ENCODE results near the gene HEATR5B.
"Not testable (repeated sequence)": the region's sequence is repeated elsewhere in the genome, so short reads cannot be mapped to it uniquely, and the experiment has no call there.

Gene HEATR5B

DNA sequence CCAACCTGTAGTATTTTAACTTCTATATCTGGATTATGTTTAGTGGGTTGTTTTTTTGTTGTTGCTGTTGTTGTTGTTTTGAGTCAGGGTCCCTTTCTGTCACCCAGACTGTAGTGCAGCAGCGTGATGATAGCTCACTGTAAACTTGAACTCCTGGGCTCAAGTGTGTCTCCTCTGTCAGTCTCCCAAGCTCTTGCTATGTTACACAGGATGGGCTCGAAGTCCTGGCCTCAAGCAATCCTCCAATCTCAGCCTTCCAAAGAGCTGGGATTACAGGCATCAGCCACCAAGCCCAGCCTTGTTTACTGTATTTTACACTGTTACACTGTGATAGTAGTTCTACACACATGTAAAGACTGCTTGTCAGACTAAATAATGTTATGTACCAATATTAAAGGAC is 108.1 kb downstream of the HEATR5B start:
- DNase-seq = no peak

DNA sequence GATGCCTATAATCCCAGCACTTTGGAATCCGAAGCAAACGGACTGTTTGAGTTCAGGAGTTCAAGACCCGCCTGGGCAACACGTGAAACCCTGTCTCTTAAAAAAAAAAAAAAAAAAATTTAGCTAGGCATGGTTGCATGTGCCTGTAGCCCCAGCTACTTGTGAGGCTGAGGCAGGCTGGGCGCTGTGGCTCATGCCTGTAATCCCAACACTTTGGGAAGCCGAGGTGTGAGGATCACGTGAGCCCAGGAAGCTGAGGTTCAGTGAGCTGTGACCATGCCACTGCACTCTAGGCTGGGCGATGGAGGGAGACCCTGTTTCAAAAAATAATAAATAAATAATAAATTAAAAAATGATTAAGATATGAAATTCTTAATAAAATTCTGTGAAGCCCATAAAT is 108.9 kb downstream of the HEATR5B start:
- DNase-seq = no peak

DNA sequence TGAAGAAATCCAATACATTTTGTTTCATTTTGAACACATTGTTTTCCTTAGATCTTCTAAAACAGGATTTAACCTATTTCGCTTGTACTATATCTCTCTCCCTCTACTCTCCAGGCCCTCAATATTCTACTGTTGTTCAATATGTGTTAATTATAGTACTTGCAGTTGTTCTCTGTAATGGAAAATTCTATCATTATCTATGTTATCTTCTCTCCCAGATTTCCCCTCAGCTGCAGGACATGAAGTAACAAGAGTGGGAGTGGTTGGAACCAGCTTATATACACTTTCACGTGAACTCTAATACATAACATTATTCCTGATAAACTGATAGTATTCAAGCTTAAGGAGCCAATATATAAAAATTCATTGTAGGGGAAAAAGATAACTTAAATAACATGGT is 110.9 kb downstream of the HEATR5B start:
- DNase-seq = no peak

DNA sequence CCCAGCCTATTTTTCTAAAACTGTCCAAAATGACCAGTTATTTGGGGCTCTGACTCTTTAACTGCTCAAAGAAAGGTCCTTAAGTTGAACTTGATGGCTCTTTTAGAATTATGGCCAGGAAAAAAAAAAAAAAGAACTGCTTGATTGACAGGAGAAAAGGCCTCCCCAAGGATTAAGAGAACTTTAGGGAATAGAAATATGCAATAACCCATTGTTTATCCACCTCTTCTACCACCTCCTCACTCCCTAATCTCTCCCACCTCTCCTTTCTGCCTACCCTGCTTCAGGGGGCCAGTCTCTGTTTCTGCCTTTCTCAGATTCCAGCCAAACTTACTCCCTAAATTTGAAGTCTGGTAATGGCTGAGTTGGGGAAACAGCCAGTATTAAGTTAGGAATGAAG is 112.2 kb downstream of the HEATR5B start:
- DNase-seq = no peak

DNA sequence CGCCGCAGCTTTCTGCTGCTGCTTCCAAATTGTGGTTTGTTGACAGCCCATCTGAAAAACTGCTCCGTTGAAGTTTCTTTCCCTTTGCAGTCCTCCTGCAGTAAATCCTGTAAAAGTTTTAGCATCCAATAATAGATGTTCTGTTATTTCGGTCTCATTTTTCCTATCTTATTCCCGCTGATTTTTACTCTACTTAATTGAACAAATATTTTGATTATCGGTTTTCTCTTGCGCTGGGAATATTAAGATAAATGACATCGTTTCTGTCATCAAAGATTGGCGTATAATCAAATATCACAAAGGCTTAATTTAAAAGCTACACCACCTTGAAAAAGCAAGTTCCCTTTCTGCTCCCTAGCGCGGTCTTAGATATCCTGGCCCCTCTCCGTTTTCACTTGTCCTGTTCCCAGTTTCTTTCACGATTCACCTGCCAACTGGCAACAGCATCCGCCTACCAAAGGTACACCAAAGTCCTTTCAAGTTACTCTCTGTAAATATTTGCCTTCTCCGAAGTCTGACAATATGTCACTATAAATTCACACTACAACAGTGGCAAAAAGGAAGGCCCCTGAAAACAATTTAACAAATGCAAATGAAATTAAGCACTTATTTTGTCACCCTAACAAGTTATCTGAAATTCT is 116.8 kb downstream of the HEATR5B start:
- no peak for DNase-seq

DNA sequence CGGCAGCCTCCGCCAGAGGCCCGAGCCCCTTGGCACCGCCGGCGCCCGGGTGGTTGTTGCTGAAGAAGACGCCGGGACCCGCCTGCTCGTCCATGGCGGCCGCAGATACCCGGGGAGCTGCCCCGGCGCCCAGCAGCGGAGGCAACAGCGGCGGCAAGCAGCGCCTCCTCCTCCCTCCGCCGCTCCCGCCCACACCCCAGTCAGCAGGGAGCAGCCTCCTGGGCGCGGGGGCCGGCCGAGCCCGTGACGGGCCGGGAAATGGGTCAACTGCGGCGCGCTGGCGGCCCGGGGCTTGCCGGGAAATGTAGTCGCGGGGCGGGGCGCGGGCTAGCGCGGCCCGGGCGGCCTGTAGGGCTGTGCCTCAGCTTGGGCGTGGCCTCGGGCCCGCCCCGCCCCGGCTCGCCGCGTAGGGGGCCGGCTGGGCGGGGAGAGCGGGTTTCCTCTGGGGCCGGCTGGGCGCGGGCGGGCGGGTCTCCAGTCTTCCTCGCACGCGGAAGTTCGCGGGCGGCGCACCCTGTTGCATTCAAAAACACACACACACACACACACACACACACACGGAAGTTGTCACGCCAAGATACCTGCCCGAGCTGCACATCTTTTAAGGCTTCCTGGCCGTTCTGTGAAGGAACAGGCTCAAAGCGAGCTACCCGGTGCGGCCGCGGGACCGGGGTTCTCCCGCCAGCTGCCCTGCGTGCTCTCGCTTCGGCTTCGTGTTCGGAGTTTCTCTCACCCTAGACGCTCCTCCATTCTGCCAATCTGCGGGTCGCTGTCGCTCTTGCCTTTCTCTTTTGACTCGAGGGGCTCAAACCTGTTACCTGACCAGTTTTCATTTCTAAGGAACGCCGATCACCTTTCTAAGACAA is 117.6 kb downstream of the HEATR5B start, which contains the start of gene STRN:
TSS of gene STRN (minus strand) at position 167 of the 866 bp plus-strand sequence. CDS start at position 94, 73 bp downstream.
- peak; percentile 79 for DNase-seq

DNA sequence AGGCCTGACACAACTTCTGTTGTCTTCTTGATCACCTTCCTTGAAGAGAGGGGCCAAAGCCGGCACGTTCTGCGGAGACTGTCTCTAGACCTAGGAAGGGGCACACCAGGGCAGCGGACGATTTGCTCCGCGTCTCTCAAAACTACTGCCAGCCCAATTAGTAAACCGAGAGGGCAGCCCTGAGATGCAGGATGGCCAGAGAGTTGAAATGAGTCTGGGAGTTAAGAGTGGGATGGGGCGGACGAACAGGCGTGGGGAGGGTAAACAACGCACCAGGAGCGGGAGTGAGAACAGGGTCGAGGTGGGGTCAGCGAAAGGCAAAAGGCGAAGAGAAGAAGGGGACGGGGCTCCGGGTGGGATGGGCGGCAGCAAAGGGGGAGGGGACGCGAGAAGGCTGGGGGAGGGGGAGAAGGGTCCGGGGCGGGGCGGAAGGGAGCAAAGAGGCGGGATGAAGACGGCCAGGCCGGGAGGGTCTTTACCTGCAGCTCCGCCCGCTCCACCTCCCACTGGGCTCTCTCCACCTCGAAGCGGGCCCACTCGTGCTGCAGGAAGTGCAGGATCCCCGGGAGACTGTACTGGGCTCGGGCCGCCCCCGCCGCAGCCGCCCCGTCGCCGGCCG is 118.3 kb downstream of the HEATR5B start:
- no peak for DNase-seq

DNA sequence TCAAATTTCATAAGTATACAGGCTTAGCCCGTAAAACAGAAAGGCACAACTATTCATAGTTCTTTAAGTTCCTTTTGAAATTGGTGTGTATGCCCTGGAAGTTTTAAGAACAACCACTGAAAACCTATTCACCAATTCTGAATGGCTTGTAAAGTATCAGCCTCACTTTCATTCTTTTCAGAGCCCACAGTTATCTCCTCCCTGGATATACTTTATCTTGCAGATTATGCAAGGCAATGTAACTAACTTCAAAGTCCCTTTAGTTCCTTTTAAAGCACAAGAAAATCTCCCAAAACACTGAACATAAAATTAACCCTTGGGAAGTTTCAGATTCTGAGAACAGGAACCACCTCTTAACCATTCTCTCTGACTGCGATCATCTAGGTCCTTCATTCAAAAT is 119.0 kb downstream of the HEATR5B start:
- no peak for DNase-seq

DNA sequence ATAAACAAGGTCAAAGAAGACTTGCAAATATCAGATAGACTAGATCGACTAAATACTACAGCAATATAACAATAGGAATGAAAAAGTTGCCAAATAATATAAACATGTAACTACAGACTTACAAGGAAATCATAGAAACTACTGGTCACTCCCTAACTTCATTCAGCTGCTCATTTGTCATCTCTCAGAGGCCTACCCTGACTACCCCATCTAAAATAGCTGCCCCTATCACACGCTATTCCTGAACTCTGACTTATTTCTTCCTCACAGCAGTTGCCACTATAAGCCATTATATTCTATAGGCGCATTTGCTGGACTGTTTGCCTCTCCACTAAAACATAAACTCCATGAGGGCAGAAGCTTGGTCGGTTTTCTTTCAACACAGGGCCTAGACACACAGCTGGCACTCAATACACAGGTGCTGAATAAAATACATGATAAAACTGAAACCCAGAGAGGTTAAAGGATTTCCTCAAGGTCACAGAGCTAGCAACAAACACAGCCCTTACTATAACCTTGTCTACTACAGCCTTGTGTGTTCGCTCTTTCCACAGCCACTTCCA is 119.6 kb downstream of the HEATR5B start:
- DNase-seq = no peak

DNA sequence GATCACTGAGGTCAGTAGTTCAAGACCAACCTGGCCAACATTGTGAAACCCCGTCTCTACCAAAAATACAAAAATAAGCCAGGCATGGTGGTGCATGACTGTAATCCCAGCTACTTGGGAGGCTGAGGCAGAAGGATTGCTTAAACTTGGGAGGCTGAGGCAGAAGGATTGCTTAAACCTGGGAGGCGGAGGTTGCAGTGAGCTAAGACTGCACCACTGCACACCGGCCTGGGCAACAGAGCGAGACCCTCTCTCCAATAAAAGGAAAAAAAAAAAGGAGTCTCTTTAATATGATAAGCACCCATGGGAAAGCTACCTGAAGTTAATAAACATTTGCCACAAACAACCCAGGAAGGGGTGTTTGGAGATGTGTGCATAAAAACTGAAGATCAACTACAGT is 120.4 kb downstream of the HEATR5B start:
- no peak for DNase-seq

DNA sequence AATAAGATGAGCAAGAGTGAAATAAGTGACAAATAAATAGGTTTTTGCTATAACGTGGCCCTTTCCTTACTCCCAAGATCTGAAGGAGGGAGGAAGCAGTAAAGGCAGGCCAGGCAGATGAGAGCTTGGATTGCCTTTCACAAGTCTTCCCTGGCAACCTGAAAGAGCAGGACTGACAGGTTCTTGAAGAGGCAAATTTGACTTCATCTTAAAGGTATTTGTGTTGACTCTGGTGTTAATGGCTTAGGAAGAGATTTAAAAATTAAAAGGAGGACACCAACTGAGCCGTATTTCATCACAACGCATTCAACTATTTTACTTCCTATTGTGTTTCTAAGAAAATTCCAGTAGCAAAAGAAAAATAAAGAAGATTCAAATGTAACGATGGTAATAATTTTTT is 121.1 kb downstream of the HEATR5B start:
- no peak for DNase-seq

DNA sequence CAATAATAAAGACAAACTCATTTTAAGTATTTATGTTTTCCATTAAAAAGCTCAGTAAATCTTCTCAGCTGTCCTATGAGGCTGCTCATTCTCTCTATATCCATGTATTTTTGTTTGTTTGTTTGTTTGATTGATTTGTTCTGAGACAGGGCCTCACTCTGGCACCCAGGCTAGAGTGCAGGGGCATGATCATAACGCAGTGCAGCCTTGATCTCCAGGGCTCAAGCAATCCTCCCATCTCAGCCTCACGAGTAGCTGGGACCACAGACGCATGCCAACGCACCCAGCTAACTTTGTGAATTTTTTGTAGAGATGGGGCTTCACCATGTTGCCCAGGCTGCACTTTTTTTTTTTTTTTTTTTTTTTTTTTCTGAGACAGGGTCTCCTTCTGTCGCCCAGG is 123.4 kb downstream of the HEATR5B start:
- no peak for DNase-seq

DNA sequence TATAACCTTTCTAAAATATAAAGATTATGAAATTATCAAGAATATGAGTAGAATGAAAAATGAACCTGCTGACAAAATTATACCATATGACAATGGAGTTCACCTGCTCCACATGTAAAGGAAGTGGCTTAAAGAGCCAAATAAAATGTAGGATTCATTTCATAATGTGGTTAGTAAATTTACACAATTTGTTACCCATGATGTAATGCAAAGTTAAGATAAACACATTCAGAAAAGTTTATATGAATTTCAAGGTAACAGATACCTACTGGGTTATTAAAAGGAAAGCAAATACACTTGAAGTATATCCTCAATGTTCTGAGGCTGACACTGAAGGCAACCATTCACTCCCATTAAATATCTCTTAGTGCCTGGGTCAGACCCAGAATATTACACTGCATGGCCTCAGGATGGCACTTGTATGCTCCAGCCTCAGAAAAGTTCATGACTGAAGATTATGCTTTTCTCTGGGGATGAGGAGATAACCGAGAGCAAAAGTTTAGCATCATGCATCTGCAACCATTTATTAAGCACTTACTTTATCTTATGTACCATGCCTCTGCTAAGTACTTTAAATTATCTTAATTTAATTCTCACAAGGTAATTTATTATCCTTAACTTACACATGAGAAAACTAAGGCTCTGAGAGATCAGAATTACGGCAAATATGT is 124.0 kb downstream of the HEATR5B start:
- DNase-seq = no peak

DNA sequence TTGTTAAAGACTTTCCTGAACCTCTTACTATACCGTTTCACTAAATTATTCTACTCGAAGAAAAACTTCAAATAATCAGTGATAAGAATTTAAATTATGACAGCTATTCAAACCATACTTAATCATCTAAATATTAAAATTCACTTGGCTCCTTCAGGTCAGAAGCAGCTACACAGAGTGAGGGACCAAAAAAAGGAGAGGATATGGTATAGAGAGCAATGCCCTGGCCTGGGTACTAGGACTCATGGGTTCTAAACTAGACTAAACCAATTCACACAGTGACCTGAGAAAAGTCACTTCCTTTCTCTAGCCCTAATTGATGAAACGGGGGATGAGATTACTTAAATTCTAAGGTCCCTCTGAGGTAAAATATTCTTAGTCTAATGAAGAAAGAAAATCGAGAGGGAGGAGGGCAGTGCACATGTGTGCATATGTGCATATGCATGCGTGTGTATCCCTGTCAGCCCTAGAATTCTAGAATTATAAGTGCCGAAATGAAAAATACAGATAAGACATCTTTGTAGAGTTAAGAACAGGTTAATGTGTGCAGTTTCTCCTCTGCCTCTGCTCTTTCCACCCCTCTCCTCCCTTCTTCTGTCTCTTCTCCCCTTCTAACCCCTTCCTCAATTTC is 129.1 kb downstream of the HEATR5B start:
- DNase-seq = no peak

DNA sequence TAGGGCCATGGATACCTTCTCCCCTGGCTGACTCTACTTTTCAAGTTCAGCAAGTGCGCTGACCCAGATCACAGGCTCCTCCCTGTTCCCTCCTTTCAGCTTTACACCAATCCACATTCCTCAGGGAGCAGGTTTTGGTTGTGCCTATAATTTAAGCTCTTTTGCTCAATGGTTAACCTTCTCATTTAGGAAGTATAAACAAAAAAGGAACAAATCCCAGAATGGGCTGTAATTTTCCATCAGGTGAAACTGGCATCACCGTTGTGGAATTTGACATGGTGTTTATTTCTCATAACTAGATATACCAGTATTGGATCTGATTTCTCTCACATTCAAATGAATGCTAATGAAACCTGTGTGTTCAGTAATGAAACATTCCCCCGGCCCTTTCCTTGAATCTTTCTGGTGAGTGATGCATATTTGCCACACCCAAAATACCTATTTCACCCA is 131.4 kb downstream of the HEATR5B start:
- DNase-seq = no peak

DNA sequence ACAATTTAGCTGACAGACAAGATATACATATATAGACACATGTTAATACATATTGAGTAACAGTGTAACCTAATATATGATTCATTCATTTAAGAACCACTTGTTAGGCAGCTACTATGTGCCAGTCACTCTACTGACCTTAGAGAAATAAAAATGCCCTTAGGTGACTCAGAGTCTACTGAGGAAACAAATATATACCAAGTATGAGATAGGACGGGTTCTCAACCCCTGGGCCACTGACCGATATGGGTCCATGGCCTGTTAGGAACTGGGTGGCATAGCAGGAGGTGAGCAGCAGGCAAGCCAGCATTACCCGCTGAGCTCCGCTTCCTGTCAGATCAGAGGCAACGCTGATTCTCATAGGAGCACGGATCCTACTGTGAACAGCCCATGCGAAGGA is 132.6 kb downstream of the HEATR5B start:
- DNase-seq = no peak

DNA sequence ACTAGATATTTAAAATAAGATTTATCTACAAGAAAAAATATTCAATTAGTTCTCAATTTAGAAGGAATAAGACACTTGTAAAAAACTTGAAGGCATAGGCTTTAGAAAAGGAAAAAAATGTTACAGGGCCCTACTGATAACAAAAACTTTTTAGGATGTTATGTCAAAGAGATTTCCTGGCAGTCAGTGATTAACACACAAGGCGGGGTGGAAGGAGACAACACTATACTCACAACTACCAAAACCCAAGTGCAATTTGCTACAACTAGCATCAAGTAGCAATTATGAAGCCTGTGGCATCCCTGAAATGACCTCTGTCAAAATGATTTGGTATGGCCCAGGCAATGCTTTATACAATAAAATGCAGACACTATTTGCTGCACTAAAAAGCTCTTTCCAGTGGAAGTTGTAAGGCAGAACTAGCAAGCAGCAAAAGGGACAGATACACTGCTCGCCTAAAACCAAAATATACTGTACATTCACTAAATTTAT is 133.1 kb downstream of the HEATR5B start:
- no peak for DNase-seq

DNA sequence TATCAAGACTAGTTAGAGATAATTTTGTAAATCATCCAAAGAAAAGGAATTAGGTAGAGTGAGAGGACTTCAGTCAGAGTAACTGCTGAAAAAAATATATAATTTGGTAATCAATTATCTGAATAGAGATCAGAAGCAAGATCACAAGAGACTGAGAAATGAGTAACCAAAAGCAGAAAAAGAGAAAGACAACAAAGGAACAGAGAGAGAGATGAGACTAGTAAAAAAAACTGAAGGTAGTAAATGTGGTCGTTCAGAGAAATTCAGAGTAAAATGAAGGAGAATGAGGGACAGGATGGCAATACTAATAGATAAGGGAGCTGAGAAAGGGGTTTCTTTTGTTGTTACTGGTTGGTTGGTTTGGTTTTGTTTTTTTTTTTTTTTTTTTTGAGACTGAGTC is 134.3 kb downstream of the HEATR5B start:
- no peak for DNase-seq

DNA sequence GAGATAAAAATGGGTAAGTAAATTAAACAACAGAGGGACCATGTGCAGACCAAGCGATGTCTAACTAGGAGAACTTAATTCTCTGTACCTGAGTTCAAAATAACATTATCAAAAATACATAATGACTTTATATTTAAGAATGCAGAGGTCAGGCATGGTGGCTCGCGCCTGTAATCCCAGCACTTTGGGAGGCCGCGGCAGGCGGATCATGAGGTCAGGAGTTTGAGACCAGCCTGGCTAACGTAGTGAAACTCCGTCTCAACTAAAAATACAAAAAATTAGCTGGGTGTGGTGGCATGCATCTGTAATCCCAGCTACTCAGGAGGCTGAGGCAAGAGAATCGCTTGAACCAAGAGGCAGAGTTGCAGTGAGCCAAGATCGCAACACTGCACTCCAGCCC is 138.9 kb downstream of the HEATR5B start:
- DNase-seq = not testable (repeated sequence)

DNA sequence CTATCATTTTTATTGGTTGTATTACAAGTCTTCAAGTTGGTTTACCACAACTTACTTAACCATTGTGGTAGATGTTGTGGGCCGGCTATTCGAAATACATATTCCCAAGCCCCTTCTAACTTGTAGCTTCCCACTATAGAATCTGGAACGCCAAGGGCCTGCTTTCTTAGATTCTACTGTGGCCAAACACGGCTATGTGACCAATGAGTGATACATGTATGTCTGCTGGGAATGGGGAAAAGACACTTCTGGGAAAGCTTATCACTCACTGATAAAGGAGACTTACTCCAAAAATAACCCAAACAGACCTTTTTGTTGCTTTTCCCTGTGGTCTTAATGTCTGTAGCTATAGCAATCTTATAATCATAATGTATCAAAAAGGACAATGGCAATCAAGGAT is 142.3 kb downstream of the HEATR5B start:
- DNase-seq = no peak

DNA sequence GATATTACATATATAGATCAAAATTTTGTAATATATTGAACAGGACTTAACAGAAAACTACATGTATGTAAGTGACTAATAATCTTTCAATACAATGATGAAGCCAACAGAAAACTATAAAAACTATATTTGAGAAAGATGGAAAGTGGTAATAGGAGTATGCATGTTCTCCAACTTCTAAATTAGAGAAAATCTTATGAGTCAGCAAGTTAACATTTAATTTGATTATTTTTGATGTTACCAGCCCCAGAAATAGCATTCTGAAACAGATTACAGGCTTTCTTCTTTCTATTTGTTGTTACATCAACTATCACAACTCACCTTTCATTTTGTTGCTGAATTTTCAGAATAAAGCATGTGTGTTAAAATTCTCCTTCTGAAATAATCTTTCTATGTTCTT is 147.6 kb downstream of the HEATR5B start:
- DNase-seq = not testable (repeated sequence)

DNA sequence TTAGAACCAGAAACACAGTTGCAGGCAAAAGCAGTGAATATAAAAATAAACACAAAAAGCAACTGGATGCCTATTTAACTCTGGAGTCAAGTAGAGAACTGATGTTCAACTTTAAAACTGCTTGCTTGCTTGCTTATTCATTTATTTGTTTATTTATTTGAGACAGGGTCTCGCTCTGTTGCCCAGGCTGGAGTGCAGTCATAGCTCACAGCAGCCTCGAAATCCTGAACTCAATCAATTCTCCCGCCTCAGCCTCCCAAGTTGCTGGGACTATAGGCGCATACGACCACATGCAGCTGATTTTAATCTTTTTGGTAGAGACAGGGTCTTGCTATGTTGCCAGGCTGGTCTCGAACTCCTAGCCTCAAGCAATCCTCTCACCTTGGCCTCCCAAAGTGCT is 152.5 kb downstream of the HEATR5B start:
- DNase-seq = not testable (repeated sequence)

Measured in NCI-H1048 (cell line).